PFSK-1 (cell line): Measurements from ENCODE around the gene RAP1GAP.

Source experiments
- POLR2AphosphoS5 ChIP-seq: IDR thresholded peaks from 2 replicates; pipeline ENCODE4 v1.6.1; 2012; ENCODE audit warnings: low read depth, mild to moderate bottlenecking, control low read depth, low read length, moderate library complexity
- SIN3A ChIP-seq: IDR thresholded peaks from 2 replicates; pipeline ENCODE4 v1.6.1; 2012; ENCODE audit warnings: mild to moderate bottlenecking, low read length, moderate library complexity, borderline replicate concordance; ENCODE audit not compliant: insufficient read depth
- TAF1 ChIP-seq: IDR thresholded peaks from 2 replicates; pipeline ENCODE4 v1.6.1; 2012; ENCODE audit warnings: low read length, control low read depth, borderline replicate concordance; ENCODE audit not compliant: insufficient read depth
- TF ChIP-seq, protein P1 (sequence below), 2 experiments: IDR thresholded peaks; 2 replicates each; pipeline versions ENCODE4 v1.6.1 to v1.8.0; 2011 to 2012; ENCODE audit warnings: low read depth in 2 of 2, low read length in 2 of 2, control low read depth in 1 of 2, inconsistent platforms in 1 of 2, mild to moderate bottlenecking in 1 of 2, moderate library complexity in 1 of 2; ENCODE audit not compliant: insufficient read depth in 1 of 2

DNA sequence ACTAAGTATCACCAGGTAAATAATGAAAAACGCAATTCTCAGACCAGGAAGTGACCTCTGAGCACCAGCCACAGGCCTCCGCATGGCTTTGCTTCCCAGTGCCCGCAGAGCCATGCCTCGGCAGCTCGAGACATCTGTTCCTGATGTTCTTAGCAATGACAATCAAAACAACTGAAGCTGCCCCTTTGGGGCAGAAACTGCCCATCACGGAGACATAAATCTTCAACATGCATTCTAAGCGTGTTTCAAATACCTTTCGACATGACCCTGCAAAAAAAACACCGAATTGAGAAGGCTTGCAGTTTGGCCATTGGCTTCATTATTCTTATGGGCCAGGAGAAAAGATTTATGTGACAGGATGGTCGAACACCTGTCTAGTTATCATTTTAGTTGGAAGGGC is 5.8 kb upstream of the RAP1GAP start:
- TF ChIP-seq POLR2AphosphoS5: no peak
- TF ChIP-seq SIN3A: no peak
- TF ChIP-seq, protein P1, sequence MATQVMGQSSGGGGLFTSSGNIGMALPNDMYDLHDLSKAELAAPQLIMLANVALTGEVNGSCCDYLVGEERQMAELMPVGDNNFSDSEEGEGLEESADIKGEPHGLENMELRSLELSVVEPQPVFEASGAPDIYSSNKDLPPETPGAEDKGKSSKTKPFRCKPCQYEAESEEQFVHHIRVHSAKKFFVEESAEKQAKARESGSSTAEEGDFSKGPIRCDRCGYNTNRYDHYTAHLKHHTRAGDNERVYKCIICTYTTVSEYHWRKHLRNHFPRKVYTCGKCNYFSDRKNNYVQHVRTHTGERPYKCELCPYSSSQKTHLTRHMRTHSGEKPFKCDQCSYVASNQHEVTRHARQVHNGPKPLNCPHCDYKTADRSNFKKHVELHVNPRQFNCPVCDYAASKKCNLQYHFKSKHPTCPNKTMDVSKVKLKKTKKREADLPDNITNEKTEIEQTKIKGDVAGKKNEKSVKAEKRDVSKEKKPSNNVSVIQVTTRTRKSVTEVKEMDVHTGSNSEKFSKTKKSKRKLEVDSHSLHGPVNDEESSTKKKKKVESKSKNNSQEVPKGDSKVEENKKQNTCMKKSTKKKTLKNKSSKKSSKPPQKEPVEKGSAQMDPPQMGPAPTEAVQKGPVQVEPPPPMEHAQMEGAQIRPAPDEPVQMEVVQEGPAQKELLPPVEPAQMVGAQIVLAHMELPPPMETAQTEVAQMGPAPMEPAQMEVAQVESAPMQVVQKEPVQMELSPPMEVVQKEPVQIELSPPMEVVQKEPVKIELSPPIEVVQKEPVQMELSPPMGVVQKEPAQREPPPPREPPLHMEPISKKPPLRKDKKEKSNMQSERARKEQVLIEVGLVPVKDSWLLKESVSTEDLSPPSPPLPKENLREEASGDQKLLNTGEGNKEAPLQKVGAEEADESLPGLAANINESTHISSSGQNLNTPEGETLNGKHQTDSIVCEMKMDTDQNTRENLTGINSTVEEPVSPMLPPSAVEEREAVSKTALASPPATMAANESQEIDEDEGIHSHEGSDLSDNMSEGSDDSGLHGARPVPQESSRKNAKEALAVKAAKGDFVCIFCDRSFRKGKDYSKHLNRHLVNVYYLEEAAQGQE (IDR thresholded peaks at IDR 0.05; ENCODE audit: insufficient read depth in 1 of 2, low read depth in 2 of 2, low read length in 2 of 2): no peak
- no peak for TF ChIP-seq TAF1
